Astrocyte (in vitro differentiated cells and primary cell): ENCODE data around the gene MID2.

ENCODE experiments used
- CTCF ChIP-seq: IDR thresholded peaks from 2 replicates; pipeline ENCODE4 v1.5.1; 2011; ENCODE audit warnings: low read depth, mild to moderate bottlenecking, inconsistent platforms, low read length, moderate library complexity; ENCODE audit not compliant: insufficient read depth
- EZH2 ChIP-seq: IDR thresholded peaks from 2 replicates; pipeline ENCODE4 v1.6.1; 2012; ENCODE audit warnings: mild to moderate bottlenecking, low read length, inconsistent platforms; ENCODE audit not compliant: insufficient read depth

GRCh38 chrX:107787827-107788226, 37.8 kb upstream of the MID2 start:
- TF ChIP-seq CTCF = no peak
- no peak for TF ChIP-seq EZH2
